ENCODE data around the gene LRMDA. TPM values are rescaled to one million over a fixed set of nuclear protein-coding genes. Genes with fewer than 3 reads are reported as not detected.

Gene LRMDA
- total and polyA plus RNA-seq, 2 donors (not counting 1 experiment from before 2014, with no cell fraction given): 0.12 TPM; not detected in 1

GRCh38 chr10:76068856-76069255 lies 637.4 kb downstream of the LRMDA start:
- ChIA-PET CTCF (no interaction called here), POLR2A (no interaction called here)
- no peaks in the 10 kb centered on the region for H3K4me1 Mint-ChIP-seq
- intact Hi-C loops (cut with micrococcal nuclease): no loop called here
- H3K27ac ChIP-seq (ENCODE audit: low read length in 2 of 2): no peak overlapping the region
- H3K27ac Mint-ChIP-seq: no peak overlapping the region
- no peak for DNase-seq
- H3K36me3 ChIP-seq (replicated peaks in 1 of 2; ENCODE audit: control extremely low read depth in 1 of 2, control insufficient read depth in 1 of 2, extremely low read depth in 1 of 2, insufficient read depth in 2 of 2, low read length in 1 of 2): no peaks in the 10 kb centered on the region
- TF ChIP-seq CTCF (IDR thresholded peaks at IDR 0.05): no peak
- no peak for TF ChIP-seq EZH2 (IDR thresholded peaks at IDR 0.05; ENCODE audit: borderline replicate concordance, insufficient read depth, low read depth, low read length, poor library complexity, severe bottlenecking)
- H3K27me3 Mint-ChIP-seq: no peaks in the 10 kb centered on the region
- no peaks in the 10 kb centered on the region for H3K79me2 ChIP-seq (ENCODE audit: control insufficient read depth, insufficient read depth, low read length)
- H3K27me3 ChIP-seq (replicated peaks in 1 of 4; ENCODE audit: control extremely low read depth in 1 of 4, control insufficient read depth in 3 of 4, insufficient read depth in 4 of 4, low read length in 3 of 4): no peaks in the 10 kb centered on the region
- H3K9ac ChIP-seq (ENCODE audit: low read length): no peak overlapping the region
- H3K4me3 ChIP-seq (ENCODE audit: control extremely low read depth in 1 of 5, extremely low read depth in 1 of 5, insufficient read depth in 1 of 5, low read depth in 2 of 5, low read length in 4 of 5): no peak overlapping the region
- H3K9me3 ChIP-seq (ENCODE audit: control extremely low read depth in 1 of 3, control insufficient read depth in 2 of 3, insufficient read depth in 1 of 3, low read length in 2 of 3): no peaks in the 10 kb centered on the region
- H3K4me1 ChIP-seq (ENCODE audit: control insufficient read depth in 2 of 2, insufficient read depth in 2 of 2, low read length in 2 of 2): no peaks in the 10 kb centered on the region
- H3K4me3 Mint-ChIP-seq: no peak overlapping the region
- 100% methylated on average over 2 of the region's 3 CpGs for WGBS (ENCODE audit: insufficient coverage)
- no peaks in the 10 kb centered on the region for H3K9me3 Mint-ChIP-seq (ENCODE audit: insufficient read depth)
- H2AFZ ChIP-seq (ENCODE audit: insufficient read depth, low read depth, low read length, poor library complexity, severe bottlenecking): no peak overlapping the region
- no peak overlapping the region for H3K4me2 ChIP-seq (replicated peaks; ENCODE audit: low read depth, low read length, poor library complexity, severe bottlenecking)
- ATAC-seq (ENCODE audit: low read depth): no peak
- no peaks in the 10 kb centered on the region for H4K20me1 ChIP-seq (ENCODE audit: control insufficient read depth, insufficient read depth, low read length, poor library complexity, severe bottlenecking)

DNA sequence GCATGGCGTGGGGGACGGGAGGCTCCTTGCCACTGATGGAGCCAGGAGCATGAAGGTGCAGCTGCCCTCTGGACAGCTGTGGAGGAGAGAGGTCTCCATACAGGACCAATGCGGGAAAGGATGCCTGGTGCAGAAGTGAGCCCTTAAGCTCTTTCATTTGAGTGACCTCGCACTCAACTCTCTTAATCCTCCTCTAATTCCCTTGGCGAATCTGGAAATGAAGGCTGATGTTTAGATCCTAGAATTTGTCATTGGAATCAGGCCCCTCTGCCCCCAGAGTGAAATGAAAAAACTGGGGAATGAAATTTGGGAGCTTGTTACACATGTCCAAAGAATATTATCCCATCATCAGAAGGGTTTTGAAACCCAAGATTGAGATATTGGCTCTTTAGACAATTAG lies 639.5 kb downstream of the LRMDA start:
- ATAC-seq (ENCODE audit: low read depth) (no peak), DNase-seq (no peak)
- no peaks in the 10 kb centered on the region for H4K20me1 ChIP-seq (ENCODE audit: control insufficient read depth, insufficient read depth, low read length, poor library complexity, severe bottlenecking)
- H3K4me1 ChIP-seq (ENCODE audit: control insufficient read depth in 2 of 2, insufficient read depth in 2 of 2, low read length in 2 of 2): no peaks in the 10 kb centered on the region
- Mint-ChIP-seq H3K27ac (no peak overlapping the region), H3K4me1 (no peaks in the 10 kb centered on the region), H3K4me3 (no peak overlapping the region), H3K27me3 (no peaks in the 10 kb centered on the region), H3K9me3 (ENCODE audit: insufficient read depth) (no peaks in the 10 kb centered on the region)
- H3K27me3 ChIP-seq (replicated peaks in 1 of 4; ENCODE audit: control extremely low read depth in 1 of 4, control insufficient read depth in 3 of 4, insufficient read depth in 4 of 4, low read length in 3 of 4): no peaks in the 10 kb centered on the region
- H3K9me3 ChIP-seq (ENCODE audit: control extremely low read depth in 1 of 3, control insufficient read depth in 2 of 3, insufficient read depth in 1 of 3, low read length in 2 of 3): peaks cover 0 to 1% (median 0%) of the 10 kb centered on the region in 3 donors
- intact Hi-C loops (cut with micrococcal nuclease): no loop called here
- H3K36me3 ChIP-seq (replicated peaks in 1 of 2; ENCODE audit: control extremely low read depth in 1 of 2, control insufficient read depth in 1 of 2, extremely low read depth in 1 of 2, insufficient read depth in 2 of 2, low read length in 1 of 2): no peaks in the 10 kb centered on the region
- ChIA-PET CTCF (no interaction called here), POLR2A (no interaction called here)
- H3K4me2 ChIP-seq (replicated peaks; ENCODE audit: low read depth, low read length, poor library complexity, severe bottlenecking): no peak overlapping the region
- H3K27ac ChIP-seq (ENCODE audit: low read length in 2 of 2): no peak overlapping the region
- WGBS (ENCODE audit: insufficient coverage): 89% methylated on average over 2 of the region's 5 CpGs
- H3K79me2 ChIP-seq (ENCODE audit: control insufficient read depth, insufficient read depth, low read length): no peaks in the 10 kb centered on the region
- no peak overlapping the region for H2AFZ ChIP-seq (ENCODE audit: insufficient read depth, low read depth, low read length, poor library complexity, severe bottlenecking)
- TF ChIP-seq CTCF (IDR thresholded peaks at IDR 0.05): no peak
- TF ChIP-seq EZH2 (IDR thresholded peaks at IDR 0.05; ENCODE audit: borderline replicate concordance, insufficient read depth, low read depth, low read length, poor library complexity, severe bottlenecking): no peak
- no peak overlapping the region for H3K4me3 ChIP-seq (ENCODE audit: control extremely low read depth in 1 of 5, extremely low read depth in 1 of 5, insufficient read depth in 1 of 5, low read depth in 2 of 5, low read length in 4 of 5)
- no peak overlapping the region for H3K9ac ChIP-seq (ENCODE audit: low read length)
